ENCODE results near the gene NRIP2. TPM values are rescaled to one million over a fixed set of nuclear protein-coding genes. Genes with fewer than 3 reads are reported as not detected.

The NRIP2 gene
- total and polyA plus RNA-seq, 2 donors (not counting 3 experiments of a cell fraction or from before 2014, with no cell fraction given): not detected

DNA sequence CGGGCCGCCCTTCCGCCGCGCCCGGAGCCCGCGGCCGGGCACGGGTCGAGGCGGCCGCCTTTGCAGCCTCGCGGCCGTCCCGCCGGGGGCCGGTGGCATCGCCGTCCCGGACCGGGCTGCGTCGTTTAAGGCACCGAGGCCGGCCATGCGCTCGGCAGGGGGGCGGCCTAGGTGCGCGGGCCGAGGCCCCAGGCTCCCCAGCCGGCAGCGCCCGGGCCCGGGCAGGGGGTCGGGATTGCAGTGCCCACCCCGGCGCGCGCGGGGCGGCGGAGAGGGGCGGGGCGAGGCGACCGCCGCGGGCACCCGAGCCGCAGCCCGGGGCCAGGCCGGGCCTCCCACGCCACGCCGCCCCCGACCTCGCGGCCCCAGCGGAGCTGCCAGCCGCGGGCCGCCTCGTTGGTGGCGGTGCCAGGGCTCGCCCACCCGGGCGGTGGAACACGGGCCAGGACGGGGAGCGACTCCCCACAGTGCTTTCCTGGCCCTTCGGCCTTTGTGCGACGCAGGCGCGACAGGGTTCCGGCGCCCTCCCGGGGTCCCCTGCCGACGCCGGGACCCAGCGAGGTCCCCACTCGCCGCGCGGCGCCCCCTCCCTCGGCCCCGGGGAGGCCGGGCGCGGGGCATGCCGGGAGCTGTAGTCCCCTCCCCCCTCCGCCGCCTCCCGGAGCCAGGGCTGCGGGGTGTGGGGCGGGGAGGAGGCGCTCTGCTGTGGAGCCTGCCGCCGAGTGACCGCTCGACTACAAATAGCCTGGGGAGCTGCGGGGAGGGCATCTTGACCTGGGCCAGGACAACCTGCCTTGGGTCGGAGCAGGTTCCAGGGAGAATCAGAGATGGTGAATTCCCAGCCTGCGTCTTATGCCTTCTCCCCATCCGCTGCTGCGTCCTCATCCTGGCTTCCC is 39.3 kb downstream of the NRIP2 start:
- intact Hi-C loops (cut with micrococcal nuclease) (loop anchor here (1.0 to 2.0 kb wide), 2 partner anchors 17 to 241 kb away; partner anchors contain the start of gene ITFG2), dilution Hi-C loops (cut with MboI; ENCODE audit: extremely low pct_ligation_motif_present, low sequenced_read_pairs) (no loop called here)
- CTCF ChIA-PET: interaction anchor here (0.8 to 3.1 kb wide), 12 partner anchors 9 to 504 kb away, joined by 3 to 31 read pairs (median 4); partner anchors contain the start of gene ITFG2
- Histone ChIP-seq H3K9ac (replicated peaks; ENCODE audit: extremely low read depth, insufficient read depth, low read length) (peak overlapping the region; percentile 63), H3K9me3 (replicated peaks; ENCODE audit: control insufficient read depth, insufficient read depth, low read length) (no peaks in the 10 kb centered on the region), H3K79me2 (ENCODE audit: control insufficient read depth, insufficient read depth, low read length) (peaks cover 25% of the 10 kb centered on the region), H3K4me3 (replicated peaks in 1 of 3; ENCODE audit: insufficient read depth in 1 of 3, low read depth in 1 of 3, low read length in 3 of 3) (peak overlapping the region; percentile 69 to 93 (median 73)), H3K36me3 (ENCODE audit: control insufficient read depth in 2 of 2, extremely low read depth in 1 of 2, insufficient read depth in 2 of 2, low read length in 2 of 2) (peaks cover 12 to 20% of the 10 kb centered on the region in 2 experiments), H3K27me3 (ENCODE audit: control insufficient read depth in 2 of 2, insufficient read depth in 2 of 2, low read length in 2 of 2) (peaks cover 2 to 7% of the 10 kb centered on the region in 2 experiments), H4K20me1 (replicated peaks; ENCODE audit: control insufficient read depth, extremely low read depth, insufficient read depth, low read length) (no peaks in the 10 kb centered on the region), H2AFZ (ENCODE audit: low read depth, low read length) (peak overlapping the region; percentile 71), H3K4me2 (ENCODE audit: insufficient read depth, low read length) (peak overlapping the region; percentile 91), H3K4me1 (ENCODE audit: control insufficient read depth, extremely low read depth, insufficient read depth, low read length) (peaks cover 23% of the 10 kb centered on the region), H3K27ac (ENCODE audit: insufficient read depth, low read depth, low read length) (peak overlapping the region; percentile 1), H3K9me1 (replicated peaks; ENCODE audit: control insufficient read depth, extremely low read depth, insufficient read depth, low read length) (no peaks in the 10 kb centered on the region)
- FAIRE-seq (peak; percentile 43), DNase-seq (ENCODE audit: low read depth, low spot score) (peak; percentile 57)
- TF ChIP-seq GATA2 (IDR thresholded peaks at IDR 0.05; ENCODE audit: insufficient read depth, insufficient read length, low read depth, low read length): no peak
- TF ChIP-seq, protein P1, sequence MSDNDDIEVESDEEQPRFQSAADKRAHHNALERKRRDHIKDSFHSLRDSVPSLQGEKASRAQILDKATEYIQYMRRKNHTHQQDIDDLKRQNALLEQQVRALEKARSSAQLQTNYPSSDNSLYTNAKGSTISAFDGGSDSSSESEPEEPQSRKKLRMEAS (IDR thresholded peaks at IDR 0.05; ENCODE audit: insufficient read depth, insufficient read length): no peak
- no peak for TF ChIP-seq FOS (IDR thresholded peaks at IDR 0.05; ENCODE audit: borderline replicate concordance, insufficient read depth, low read length)
- TF ChIP-seq JUN (IDR thresholded peaks at IDR 0.05; ENCODE audit: borderline replicate concordance, insufficient read depth, insufficient read length, low read depth): no peak
- TF ChIP-seq POLR2AphosphoS5 (IDR thresholded peaks at IDR 0.05; ENCODE audit: insufficient read depth, low read depth, low read length): peak; percentile 47
- POLR2A ChIA-PET: interaction anchor here (0.9 kb wide), 1 partner anchor 17 kb away, joined by 4 read pairs; no protein-coding TSS in a partner anchor
- BruUV-seq (replicated peaks): no TSS peak

Data from endothelial cell of umbilical vein (primary cell).